Mucosa of descending colon (tissue), 3 donors: ENCODE measurements around the gene TRPM3. TPM values are rescaled to one million over a fixed set of nuclear protein-coding genes. Genes with fewer than 3 reads are reported as not detected.

Experiments
- ATAC-seq: fragments of 200-7000 bp; cut with Tn5 transposase; one replicate; pipeline ENCODE4 v1.9.1; 2020; ENCODE audit warnings: mild to moderate bottlenecking, moderate library complexity
- DNase-seq, 3 donors: peaks; one replicate each; pipeline ENCODE4 v3.0.0-alpha.2; 2020
- H3K36me3 ChIP-seq: fragments of 200-600 bp; one replicate; pipeline ENCODE4 v1.8.0; 2021; ENCODE audit warnings: low read depth, mild to moderate bottlenecking
- H3K4me1 ChIP-seq: fragments of 200-600 bp; one replicate; pipeline ENCODE4 v1.8.0; 2021; ENCODE audit warnings: low read depth, mild to moderate bottlenecking
- H3K4me3 ChIP-seq: fragments of 200-600 bp; one replicate; pipeline ENCODE4 v1.8.0; 2021; ENCODE audit warnings: mild to moderate bottlenecking
- H3K9me3 ChIP-seq: fragments of 200-600 bp; one replicate; pipeline ENCODE4 v1.8.0; 2021; ENCODE audit warnings: mild to moderate bottlenecking
- intact Hi-C, 2 donors: fragments of 100-400 bp; cut with DNase I in 1 of 2; cut with micrococcal nuclease in 1 of 2; formaldehyde crosslinking; loops; one replicate each; pipeline versions ENCODE4 v1.11.0 to v1.11.1; 2022; cut with DNase I, micrococcal nuclease
- total RNA-seq, 3 donors: library from RNA; stranded (reverse); fragmentation: NEBNext Ultra II Directional in 2 of 3; extraction: Animal tissue kit (Norgen Biotek cat#: 25700) in 2 of 3; gene quantifications; one replicate each; pipeline versions ENCODE4 v1.2.1 to v1.2.4, GENCODE V29; 2021 to 2023
- TF ChIP-seq, protein P1 (sequence below): fragments of 200-600 bp; IDR thresholded peaks from one replicate; pipeline ENCODE4 v1.8.0; 2022; ENCODE audit warnings: antibody characterized with exemption, mild to moderate bottlenecking
- donor health status: DM: no; HTN: no; CAD: no; lungs with moderate emphysema.
- donor health status: DM: no; HTN: no; CAD: no.
- donor health status: DM: no; HTN: yes; CAD: no.

Gene TRPM3
- total RNA-seq, 3 donors from 2014 or later, result 0.29 to 0.55 (median 0.51) TPM

- Histone ChIP-seq H3K36me3 (no peaks in the 10 kb centered on the region), H3K9me3 (peaks cover 3% of the 10 kb centered on the region), H3K4me1 (no peaks in the 10 kb centered on the region), H3K4me3 (no peak overlapping the region)
- ATAC-seq, result no peak
- TF ChIP-seq, protein P1, sequence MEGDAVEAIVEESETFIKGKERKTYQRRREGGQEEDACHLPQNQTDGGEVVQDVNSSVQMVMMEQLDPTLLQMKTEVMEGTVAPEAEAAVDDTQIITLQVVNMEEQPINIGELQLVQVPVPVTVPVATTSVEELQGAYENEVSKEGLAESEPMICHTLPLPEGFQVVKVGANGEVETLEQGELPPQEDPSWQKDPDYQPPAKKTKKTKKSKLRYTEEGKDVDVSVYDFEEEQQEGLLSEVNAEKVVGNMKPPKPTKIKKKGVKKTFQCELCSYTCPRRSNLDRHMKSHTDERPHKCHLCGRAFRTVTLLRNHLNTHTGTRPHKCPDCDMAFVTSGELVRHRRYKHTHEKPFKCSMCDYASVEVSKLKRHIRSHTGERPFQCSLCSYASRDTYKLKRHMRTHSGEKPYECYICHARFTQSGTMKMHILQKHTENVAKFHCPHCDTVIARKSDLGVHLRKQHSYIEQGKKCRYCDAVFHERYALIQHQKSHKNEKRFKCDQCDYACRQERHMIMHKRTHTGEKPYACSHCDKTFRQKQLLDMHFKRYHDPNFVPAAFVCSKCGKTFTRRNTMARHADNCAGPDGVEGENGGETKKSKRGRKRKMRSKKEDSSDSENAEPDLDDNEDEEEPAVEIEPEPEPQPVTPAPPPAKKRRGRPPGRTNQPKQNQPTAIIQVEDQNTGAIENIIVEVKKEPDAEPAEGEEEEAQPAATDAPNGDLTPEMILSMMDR, result no peak
- DNase-seq, result no peak
- intact Hi-C loops, result no loop called here
Measured at GRCh38 chr9:70987986-70988385, 133.4 kb downstream of the TRPM3 start.

GRCh38 chr9:70986984-70987383 is 134.4 kb downstream of the TRPM3 start:
- intact Hi-C loops, result no loop called here
- ATAC-seq (no peak), DNase-seq (no peak)
- Histone ChIP-seq H3K9me3 (peaks cover 3% of the 10 kb centered on the region), H3K36me3 (no peaks in the 10 kb centered on the region), H3K4me1 (no peaks in the 10 kb centered on the region), H3K4me3 (no peak overlapping the region)
- TF ChIP-seq, protein P1, result no peak

- no peaks in the 10 kb centered on the region for H3K36me3 ChIP-seq
- peaks cover 3% of the 10 kb centered on the region for H3K9me3 ChIP-seq
- H3K4me3 ChIP-seq, result no peak overlapping the region
- ATAC-seq (no peak), DNase-seq (no peak)
- TF ChIP-seq, protein P1, result no peak
- intact Hi-C loops, result no loop called here
- H3K4me1 ChIP-seq, result no peaks in the 10 kb centered on the region
Measured at GRCh38 chr9:70983723-70984295, 137.6 kb downstream of the TRPM3 start.

DNA sequence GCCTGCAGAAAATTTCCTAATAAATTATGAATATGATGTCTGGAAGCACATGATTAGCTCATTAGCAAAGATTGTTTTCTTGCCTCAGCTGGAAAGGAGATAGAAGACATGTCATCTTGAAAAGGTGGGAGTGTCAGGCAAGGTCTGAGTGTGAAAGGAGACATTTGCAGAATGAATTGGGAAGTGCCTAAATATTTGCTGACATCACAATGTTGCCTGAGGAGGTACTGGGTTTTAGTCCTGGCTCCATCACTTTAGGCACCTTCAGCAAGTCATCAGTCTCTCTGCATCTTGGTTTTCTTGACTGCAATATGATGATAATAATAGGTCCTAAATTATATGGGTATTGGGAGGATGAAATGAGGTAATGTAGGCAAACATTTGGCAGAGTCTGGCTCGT is 140.1 kb downstream of the TRPM3 start:
- DNase-seq, result no peak
- intact Hi-C loops, result no loop called here
- TF ChIP-seq, protein P1, result no peak
- Histone ChIP-seq H3K4me1 (no peaks in the 10 kb centered on the region), H3K36me3 (no peaks in the 10 kb centered on the region), H3K4me3 (no peak overlapping the region), H3K9me3 (peaks cover 3% of the 10 kb centered on the region)
- no peak for ATAC-seq

- H3K4me1 ChIP-seq, result no peaks in the 10 kb centered on the region
- TF ChIP-seq, protein P1, result no peak
- H3K4me3 ChIP-seq, result no peak overlapping the region
- no peak for ATAC-seq
- no peak for DNase-seq
- H3K36me3 ChIP-seq, result no peaks in the 10 kb centered on the region
- peaks cover 3% of the 10 kb centered on the region for H3K9me3 ChIP-seq
- intact Hi-C loops, result no loop called here
Measured at GRCh38 chr9:70979966-70980365, 141.5 kb downstream of the TRPM3 start.

DNA sequence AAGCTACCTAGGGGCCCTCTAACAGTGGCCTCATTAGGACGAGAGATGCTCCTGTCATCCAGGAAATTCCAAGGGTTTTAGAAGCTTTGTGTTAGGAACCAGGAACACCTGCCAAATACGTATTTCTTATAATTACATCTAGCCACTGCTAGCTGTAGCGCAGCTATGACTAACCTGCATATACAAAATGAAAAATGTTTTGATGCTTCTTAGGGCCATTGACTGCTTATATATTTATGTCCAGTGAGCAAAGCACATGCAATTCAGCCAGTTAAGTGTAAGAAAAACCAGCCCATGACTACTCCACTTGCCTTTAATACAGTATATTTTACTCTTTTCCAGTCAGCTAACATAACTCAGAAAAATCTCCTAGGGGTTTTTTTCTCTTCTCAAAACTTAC is 143.3 kb downstream of the TRPM3 start:
- ATAC-seq (no peak), DNase-seq (no peak)
- H3K36me3 ChIP-seq, result no peaks in the 10 kb centered on the region
- H3K4me1 ChIP-seq, result no peaks in the 10 kb centered on the region
- no peak overlapping the region for H3K4me3 ChIP-seq
- TF ChIP-seq, protein P1, result no peak
- no peaks in the 10 kb centered on the region for H3K9me3 ChIP-seq
- intact Hi-C loops, result no loop called here
